Muscle of back (tissue), 11 donors: Measurements from ENCODE around the gene COPS9. TPM values are rescaled to one million over a fixed set of nuclear protein-coding genes. Genes with fewer than 3 reads are reported as not detected.

Experiments
- DNase-seq, 3 donors: peaks; one replicate each; pipeline versions ENCODE4 v3.0.0 to v3.0.0-alpha.2; 2013
- polyA plus RNA-seq, 10 donors: library from polyadenylated mRNA; unstranded; fragments of 120-200 nt; gene quantifications; one replicate each; pipeline ENCODE4 v1.2.1, GENCODE V29; 2013; ENCODE audit not compliant: insufficient read length in 10 of 10

Gene COPS9
- polyA plus RNA-seq, 10 donors = 74.1 to 129 (median 88.4) TPM

DNA sequence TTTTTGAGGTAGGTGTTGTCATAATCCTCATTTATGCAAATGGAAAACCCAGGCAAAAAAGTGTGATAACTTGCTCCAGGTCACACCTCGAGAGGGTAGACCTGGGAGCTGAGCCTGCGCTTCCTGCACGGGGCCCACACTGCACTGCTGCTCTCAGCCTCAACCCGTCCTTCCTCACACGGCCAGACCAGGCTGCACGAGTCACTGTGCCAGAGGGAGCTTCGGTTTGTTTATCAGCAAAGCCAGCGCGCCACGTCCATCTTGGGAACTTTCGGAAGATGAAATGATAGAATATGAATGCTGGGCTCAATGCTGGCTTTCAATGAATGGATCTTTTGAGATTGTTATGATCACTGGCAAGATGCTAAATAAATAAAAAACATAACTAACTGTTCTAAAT lies 14.4 kb downstream of the COPS9 start:
- DNase-seq = no peak

DNA sequence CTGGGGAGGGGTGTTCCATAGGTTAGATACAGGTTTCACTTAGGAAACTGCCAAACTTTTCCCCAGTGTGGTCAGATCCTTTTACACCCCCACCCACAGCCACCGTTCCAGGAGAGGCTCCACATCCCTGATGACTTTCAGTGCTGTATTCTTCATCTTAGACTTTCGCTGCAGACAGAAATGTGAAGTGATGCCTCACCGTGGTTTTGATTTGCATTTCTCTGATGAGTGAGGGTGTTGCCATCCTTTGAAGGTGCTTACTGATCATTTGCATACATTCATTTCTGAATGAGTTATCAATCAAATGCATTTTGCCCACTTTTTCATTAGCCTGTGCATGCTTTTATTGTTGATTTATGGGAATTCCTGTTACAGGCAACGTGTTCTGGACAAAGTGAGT lies 14.9 kb downstream of the COPS9 start:
- DNase-seq = no peak

DNA sequence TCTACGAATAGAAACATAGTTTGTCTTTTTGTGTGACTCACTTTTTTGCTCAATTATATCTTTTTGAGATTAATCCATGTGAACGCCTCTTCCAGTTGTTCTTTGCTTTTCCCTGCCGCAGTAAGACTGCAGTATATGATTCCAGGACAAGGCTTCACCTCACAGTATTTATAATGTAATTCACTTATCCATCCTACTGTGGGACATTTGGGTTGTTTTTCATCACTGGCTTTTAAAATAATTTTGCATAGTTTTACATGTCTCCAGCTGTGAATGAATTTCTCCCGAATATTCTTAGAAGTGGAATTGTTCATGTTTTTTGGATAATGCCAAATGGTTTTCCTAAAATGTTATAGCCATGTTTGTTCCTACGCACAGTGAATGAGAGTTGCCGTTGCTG lies 21.9 kb downstream of the COPS9 start:
- no peak for DNase-seq

DNA sequence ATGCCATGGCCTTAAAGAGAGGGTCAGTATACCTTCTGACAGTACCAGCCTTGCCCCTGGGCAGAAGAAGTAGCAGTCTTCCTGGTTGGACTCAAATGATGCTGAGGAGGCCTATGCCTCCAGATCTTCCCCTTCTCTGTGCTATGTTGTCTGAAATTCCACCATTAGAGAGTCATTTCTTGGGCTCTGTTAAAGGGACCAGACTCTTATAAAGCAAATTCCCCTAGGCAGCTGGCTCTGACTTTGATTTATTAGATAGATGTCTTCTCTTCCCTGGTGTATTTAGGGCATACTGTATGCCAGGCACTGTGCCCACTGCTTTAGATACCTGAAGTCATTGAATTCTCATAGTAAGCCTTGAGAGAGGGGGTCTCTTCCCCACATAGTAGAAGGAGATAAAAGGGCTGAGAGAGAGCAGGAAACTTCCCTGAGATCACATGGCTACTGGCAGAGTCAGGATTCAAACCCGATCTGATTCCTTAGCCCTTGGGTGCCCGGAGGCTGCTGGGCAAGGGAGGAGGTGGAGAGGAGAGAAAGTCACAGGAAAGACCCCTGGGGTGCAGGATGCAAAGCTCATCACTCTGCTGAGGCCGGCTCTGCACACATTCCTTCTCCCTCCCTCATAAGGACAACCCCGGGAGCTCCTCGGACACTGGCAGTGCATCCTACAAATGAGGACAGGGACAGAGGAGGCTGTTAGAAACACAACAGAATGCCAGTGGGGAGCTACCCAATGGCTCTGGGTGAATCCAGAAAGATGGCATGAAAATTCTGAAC lies 23.0 kb downstream of the COPS9 start:
- no peak for DNase-seq

DNA sequence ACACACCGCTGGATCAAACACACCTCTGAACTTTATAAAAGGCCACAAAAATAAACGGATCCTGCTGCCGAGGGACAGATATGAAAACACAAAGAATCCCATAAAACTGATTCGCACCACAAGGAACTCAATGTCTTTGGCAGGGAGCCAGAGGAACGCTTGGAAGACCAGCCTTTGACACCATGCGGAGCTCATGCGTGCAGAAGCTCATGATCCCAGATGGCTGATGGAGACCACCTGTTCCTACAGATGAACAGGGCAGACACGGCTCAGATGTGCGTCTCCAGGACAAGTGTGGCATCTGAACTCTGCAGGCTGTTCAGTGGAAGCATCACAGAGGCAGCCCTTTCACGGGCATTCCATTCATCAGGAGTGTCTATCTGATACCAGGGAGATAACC lies 24.9 kb downstream of the COPS9 start:
- no peak for DNase-seq

DNA sequence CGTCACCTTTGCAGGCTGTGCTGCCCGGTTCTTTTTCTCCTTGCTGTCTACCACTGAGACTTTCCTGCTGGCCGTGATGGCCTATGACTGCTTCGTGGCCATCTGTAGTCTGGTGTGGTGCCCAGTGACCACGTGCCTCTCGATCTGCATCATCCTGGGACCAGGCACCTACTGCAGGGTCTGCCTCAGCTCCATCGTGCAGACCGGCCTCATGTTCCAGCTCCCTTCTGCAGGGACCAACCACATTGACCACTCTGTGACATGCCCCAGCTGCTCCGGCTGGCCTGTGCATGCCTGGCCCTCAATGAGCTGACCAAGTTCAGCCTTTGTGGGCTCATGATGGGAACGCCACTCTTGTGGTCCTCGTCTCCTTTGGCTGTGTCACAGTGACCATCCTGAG lies 26.7 kb downstream of the COPS9 start:
- DNase-seq = no peak

DNA sequence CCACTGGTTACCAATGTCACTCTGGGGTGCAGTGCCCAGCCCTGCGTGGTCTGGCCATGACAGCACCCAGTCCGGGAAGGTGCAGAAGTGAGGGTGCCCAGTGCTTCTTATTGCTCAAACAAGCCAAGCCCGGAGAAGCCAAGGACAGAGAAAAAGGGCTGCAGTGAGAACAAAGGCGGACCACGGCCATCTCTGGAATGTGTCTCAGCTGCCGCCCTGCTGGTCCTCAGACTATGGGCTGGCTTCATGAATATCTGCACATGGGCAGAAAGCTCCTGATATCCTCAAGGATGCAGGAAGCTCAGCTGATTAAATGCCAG lies 28.7 kb downstream of the COPS9 start:
- DNase-seq = no peak

DNA sequence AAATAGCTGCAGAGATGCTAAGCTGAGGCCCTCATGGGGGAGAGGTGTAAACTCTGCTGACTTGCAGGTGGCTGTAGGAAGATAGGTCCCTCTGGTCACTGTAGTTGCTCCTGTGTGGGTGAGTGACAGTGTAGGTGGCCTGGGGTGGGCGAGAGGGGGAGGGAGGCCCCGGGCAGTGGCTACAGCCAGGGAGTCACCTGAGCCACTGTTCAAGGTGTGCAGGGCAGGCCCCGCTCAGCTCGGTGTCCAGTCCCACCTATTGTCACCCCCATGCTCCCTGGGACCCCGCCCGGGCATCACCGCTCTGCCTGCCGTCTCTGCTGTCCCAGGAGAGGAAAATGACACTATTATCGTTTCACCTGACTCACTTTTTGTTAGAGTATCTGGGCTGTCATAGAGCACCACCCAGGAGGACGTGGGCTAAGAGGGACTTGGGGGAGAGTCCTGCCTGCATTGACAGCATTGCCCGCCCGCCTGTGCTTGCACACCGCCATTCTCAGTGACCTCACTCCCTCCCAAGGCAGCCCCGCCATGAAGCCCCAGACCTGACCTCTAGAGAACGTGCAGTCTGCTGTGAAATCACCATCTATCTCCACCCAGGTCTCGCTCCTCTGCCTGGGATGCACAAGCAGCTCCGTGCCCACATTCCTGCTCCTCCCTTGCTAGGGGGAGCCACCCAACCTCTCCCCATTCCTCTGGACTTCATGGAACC lies 29.2 kb downstream of the COPS9 start:
- DNase-seq = no peak

DNA sequence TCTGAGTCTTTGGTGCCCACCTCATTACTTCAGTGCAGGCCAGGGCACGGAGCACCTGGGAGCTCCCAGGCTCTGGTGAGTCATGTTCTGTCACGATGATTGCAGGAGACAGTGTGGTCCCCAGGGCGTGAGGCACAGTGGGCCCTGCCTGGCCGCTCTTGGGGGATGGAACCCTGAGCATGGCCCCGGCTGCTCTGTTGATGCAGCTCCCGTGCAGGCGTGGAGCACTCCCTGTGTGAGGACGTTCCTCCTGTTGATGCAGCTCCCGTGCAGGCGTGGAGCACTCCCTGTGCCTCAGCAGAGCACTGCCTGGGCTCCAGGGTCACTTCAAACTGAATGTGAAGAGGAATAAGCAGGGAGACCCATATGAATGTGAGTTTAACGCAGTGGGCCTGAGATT lies 30.1 kb downstream of the COPS9 start:
- DNase-seq = no peak

DNA sequence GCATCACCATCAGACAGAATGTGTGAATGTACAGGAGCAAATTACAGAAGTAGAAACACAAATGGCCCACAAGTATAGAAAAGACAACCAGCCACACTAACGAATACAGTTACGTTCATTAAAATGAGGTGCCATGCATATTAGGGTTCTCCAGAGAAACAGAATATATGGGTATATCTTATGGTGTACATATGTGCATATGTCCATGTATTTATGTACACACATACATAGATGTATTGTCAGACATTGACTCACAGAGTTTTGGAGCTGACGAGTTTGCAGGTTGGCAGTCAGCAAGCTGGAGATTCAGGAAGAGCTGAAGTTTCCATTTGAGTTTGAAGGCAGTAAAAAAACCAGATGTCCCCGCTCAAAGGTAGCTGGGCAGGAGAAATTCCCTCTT lies 33.0 kb downstream of the COPS9 start:
- no peak for DNase-seq

DNA sequence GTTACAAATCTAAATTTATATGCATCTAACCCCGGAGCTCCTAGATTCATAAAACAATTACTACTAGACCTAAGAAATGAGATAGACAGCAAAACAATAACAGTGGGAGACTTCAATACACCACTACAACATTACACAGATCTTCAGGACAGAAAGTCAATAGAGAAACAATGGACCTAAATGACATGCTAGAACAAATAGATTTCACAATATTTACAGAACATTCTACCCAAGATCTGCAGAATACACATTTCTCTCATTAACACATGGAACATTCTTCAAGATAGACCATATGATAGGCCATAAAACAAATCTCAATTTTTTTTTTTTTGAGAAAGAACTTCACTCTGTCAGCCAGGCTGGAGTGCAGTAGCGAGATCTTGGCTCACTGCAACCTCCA lies 37.8 kb downstream of the COPS9 start:
- DNase-seq = no peak

DNA sequence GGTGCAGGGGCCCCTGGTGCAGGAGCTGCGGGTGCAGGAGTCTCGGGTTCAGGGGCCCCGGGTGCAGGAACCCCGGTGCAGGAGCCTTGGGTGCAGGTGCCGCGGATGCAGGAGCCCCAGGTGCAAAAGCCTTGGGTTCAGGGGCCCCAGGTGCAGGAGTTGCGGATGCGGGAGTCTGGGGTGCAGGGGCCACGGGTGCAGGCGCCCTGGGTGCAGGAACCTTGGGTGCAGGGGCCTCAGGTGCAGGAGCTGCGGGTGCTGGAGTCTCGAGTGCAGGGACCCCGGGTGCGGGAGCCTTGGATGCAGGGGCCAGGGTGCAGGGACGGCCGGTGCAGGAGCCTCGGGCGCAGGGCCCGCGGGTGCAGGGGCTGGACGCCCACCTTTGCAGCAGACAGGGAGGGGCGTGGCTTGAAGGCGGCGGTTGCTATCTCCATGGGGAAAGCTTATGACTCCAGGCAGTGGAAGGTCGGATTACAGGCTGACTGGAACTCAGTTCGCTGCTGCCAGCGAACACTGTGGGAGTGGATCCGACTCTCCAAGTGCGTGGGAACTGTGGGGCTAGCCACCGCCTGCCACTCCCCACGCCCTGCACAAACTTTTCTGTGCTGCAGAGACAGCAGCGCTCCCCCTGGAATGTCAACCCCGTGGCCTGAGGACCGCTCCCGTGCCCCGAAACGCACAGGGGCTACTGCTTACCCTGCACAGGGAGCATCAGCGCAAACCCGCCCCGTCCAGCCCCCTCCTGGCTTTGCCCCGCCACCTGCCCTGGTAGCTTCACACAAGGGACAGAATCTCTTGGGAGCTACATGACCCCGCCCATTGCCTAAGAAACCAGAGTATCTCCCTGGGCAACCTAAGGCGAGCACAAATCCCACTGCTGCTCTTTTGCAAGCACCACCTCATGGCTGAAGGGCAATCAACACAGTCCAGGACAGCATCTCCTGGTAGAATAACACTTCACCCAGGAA lies 40.3 kb downstream of the COPS9 start:
- no peak for DNase-seq

DNA sequence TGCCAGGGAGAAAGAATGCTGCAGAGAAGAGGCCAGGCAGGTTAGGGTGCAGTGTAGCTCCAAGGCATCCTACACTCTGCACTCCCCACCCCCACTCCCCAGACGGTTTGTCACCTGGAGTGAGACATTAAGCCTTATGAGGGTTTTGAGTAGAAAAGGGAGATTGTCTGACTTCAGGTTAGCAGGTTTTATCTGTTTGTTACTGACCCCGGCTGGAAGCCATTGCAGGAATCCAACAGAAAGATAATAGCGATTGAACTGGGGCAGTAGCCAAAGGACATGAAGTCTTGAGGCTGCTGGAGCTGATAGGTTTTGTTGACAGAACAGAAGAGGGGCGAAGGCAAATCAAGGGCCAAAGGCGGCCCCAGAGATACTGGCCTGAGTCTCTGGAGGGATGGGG lies 46.8 kb downstream of the COPS9 start:
- DNase-seq = no peak

DNA sequence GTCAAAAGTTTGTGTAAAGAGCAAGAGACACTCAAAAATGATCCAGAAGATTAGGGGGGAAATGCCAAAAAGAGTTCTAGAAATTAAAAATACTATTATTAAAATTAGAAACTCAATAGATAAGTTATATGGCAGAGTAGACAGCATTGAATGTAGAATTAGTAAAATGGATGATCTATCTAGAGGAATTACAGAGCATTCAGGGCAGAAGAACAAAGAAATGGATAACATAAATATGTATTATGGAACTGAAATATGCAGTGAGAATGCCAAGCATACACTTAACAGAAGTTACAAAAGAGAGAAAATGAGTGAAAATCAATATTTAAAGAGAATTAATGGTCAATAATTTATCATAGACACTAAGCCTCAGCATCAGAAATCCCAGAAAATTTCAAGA lies 49.5 kb downstream of the COPS9 start:
- no peak for DNase-seq

Other genes starting within 250 kb of the COPS9 start
- 100 to 1,000 TPM in 4 of 10 donors, 10 to 100 TPM in 6; 80.7 to 112 (median 94.7) TPM for gene NDUFA10, start 111.0 kb downstream of the COPS9 start, polyA plus RNA-seq
- not detected for gene OR6B2, start 105.9 kb downstream of the COPS9 start, polyA plus RNA-seq
- gene OR6B3, start 82.8 kb downstream of the COPS9 start, polyA plus RNA-seq = not detected
- not detected for gene OTOS, start 4.4 kb upstream of the COPS9 start, polyA plus RNA-seq